Mesenteric fat pad (tissue), 1 donor: ENCODE measurements around the gene PCED1A. TPM values are rescaled to one million over a fixed set of nuclear protein-coding genes. Genes with fewer than 3 reads are reported as not detected.
A peak's percentile ranks its signal among the peaks of the same experiment; 100 is the strongest.

Source experiments
- DNase-seq: peaks from one replicate; pipeline ENCODE4 v3.0.0-alpha.2; 2020; ENCODE audit warnings: low spot score
- long read RNA-seq: library from polyadenylated mRNA; unstranded; transcript quantifications from one replicate; pipeline ENCODE4 v2.0.0, GENCODE V29; 2020
- total RNA-seq: library from RNA; stranded (reverse); fragmentation: NEBNext Ultra II Directional; extraction: Animal tissue kit (Norgen Biotek cat#: 25700); gene quantifications from one replicate; pipeline ENCODE4 v1.2.1, GENCODE V29; 2021
- donor health status: DM: yes; HTN: yes; CAD: no.

Gene PCED1A
- 28.5 TPM for total RNA-seq
- long read RNA-seq, transcript PCED1A-202 (8 exons, 2,016 nt): major isoform, 16 of 43 reads
- long read RNA-seq, partial matches to known transcripts: 1 of 43 reads
- long read RNA-seq, other reads (novel, unspliced or antisense): 24 of 43 reads

GRCh38 chr20:2840138-2840966 lies at the start of gene PCED1A, which contains the start of gene VPS16:
Gene PCED1A (minus strand): TSS chr20:2840655. CDS start chr20:2839912, 743 bp downstream.
Gene VPS16 (plus strand): TSS chr20:2840745. CDS start chr20:2840775, 30 bp downstream.
- DNase-seq: peak; percentile 96

- no peak for DNase-seq
Measured at GRCh38 chr20:2889797-2890196, 49.3 kb upstream of the PCED1A start.

DNA sequence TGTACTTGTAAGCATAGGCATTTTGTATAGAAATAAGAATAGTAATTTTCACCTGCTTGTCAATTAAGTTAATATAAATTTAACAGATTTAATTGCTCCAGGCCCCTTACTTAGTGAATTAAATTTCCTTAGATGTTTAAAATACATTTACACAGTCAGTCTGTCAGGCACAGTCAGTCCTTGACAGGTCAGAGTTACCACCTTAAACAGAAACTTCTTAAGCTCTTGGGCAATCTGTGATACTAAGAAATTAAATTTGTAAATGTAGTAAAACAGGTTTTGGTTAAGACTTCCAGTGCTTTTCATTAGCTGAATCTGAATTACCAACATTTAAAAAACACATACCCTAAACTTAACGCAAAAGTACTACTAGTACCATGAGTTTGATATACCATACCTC lies 48.8 kb upstream of the PCED1A start:
- DNase-seq: no peak

DNA sequence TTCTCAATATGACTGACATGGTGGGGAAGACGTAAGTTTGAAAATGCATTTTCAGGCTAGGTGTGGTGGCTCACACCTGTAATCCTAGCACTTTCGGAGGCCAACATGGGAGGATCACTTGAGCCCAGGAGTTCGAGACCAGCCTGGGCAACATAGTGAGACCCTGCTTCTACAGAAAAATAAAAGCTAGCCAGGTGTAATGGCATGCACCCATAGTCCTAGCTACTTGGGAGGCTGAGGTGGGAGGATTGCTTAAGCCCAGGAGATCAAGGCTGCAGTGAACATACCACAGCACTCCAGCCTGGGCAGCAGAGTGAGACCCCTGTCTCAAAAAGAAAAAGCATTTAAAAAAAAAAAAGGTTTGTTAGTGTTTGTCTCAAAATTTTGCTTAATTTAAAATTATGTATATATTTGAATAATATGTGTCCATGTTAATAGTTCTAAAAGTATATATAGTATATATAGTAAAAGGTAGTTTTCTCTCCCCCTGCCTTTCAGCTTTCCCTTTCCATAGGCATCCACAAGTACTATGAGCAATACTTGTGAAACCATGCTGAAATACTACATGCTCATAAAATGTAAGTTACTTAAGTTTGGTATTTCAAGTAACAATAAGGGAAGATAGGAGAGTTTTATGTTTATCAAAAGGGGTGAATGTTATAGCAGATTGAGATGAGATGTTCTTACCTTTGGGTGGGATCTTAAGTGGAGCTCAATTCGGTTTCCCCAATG lies 47.9 kb upstream of the PCED1A start:
- DNase-seq: no peak

GRCh38 chr20:2887715-2888114 lies 47.3 kb upstream of the PCED1A start:
- DNase-seq: no peak

DNA sequence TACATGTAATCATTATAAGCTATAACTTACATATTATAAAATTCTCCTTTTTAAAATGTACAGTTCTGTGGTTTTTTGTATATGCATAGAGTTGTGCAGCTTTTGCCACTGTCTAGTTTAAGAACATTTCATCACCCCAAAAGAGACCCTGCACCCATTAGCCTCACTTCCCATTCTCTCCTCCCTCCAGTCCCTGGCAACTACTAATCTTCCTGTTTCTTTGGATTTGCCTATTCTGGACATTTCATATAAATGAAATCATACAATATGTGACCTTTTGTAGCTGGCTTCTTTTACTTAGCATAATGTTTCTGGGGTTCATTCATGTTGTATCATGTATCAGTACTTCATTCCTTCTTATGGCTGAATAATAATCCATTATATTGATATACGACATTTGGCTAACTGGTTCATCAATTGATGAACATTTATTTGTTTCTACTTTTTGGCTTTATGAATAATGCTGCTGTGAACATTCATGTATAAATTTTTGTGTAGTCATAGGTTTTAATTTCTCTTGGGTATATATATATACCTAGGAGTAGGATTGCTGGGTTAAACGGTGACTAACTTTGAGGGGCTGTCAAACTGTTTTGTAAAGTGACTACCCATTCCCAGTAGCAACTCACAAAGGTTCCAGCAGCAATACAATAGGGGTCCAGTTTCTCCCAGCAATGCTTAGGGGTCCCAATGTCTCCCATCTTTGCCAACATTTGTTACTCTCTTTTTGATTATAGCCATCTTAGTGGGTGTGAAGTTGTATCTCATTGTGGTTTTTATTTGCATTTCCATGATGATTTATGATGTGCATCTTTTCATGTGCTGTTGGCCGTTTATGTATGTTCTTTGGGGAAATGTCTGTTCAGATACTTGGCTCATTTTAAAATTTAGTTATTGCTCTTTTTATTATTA lies 43.5 kb upstream of the PCED1A start:
- DNase-seq: no peak

GRCh38 chr20:2880650-2881049 lies 40.2 kb upstream of the PCED1A start:
- no peak for DNase-seq

GRCh38 chr20:2879146-2879545 lies 38.7 kb upstream of the PCED1A start:
- DNase-seq: no peak

DNA sequence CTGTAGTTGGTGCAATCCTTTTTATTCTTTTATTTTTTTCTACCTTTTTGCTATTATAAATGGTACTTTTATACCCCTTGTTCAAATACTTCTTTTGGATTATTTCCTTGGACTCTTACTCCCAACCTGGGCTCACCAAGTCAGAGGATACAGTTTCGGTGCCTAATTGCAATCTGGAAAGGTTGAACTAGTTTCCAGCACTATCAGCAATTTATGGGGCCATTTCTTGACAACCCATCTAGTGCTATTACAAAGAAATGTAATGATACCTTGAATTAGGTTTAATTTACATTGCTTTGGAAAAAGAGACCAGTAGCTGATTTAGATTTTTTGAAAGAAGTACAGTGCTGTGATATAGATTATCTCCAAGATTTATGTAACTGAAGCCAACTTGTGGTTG lies 38.1 kb upstream of the PCED1A start:
- no peak for DNase-seq

GRCh38 chr20:2875690-2876203 lies 35.3 kb upstream of the PCED1A start:
- DNase-seq: no peak

DNA sequence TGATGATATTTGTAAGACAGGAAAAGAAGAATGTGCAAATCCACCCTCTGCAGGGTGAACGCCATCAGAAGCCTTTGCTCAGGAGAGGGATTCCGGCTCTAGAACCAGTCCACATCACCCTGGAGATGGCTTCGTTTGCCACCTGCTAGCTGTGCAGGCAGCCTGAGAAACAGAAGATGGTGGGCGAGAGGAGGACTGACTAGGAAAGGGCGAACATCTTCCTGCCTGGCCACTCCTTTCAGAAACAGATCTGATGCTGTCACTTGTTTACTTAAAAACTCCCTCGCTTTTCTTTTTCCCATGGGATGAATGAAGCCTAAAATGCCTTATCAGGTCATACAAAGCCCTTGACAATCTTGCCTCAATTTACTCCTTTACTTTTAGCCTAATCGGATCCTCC lies 34.0 kb upstream of the PCED1A start:
- DNase-seq: no peak

- DNase-seq: no peak
Measured at GRCh38 chr20:2873747-2874041, 33.2 kb upstream of the PCED1A start.

GRCh38 chr20:2873010-2873746 lies 32.7 kb upstream of the PCED1A start, which contains the start of gene PTPRA:
Gene PTPRA (plus strand): TSS chr20:2873481. CDS start chr20:2964278, 90,797 bp downstream.
- DNase-seq: peak; percentile 98

GRCh38 chr20:2872459-2873009 lies 32.1 kb upstream of the PCED1A start:
- no peak for DNase-seq

GRCh38 chr20:2871661-2872458 lies 31.4 kb upstream of the PCED1A start:
- no peak for DNase-seq

DNA sequence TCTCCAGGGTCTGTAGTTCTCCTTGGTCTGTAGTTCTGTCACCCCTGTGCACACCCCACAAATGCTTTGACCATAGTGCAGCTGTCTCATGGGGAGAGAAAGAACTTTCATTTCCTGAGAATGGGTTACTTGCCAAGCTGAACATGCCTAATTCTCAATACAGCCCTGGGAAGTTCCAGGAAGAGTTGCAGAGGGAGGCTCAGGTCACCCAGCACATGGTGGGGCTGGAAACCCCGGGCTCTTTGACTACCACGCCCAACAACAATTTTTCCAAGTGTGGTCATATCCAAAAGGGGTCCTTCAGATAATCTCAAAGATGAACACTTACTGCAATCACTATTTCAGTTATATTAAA lies 30.6 kb upstream of the PCED1A start:
- DNase-seq: no peak

DNA sequence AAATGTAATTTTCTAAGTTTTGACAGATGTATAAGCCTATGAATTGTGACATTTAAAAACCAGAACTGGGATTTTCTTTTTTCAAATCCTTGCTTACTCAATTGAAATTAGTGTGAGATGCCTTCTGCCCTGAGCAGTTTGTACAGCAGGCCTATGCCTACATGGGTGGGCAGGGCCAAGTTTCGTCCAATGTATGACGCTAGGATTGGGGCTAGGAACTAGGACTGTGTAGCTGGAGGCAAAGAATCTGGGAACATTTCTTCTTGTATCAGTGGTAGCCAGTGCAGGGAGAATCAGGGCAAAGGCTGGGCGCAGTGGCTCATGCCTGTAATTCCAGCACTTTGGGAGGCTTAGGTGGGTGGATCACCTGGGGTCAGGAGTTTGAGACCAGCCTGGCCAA lies 28.9 kb upstream of the PCED1A start:
- DNase-seq: no peak

DNA sequence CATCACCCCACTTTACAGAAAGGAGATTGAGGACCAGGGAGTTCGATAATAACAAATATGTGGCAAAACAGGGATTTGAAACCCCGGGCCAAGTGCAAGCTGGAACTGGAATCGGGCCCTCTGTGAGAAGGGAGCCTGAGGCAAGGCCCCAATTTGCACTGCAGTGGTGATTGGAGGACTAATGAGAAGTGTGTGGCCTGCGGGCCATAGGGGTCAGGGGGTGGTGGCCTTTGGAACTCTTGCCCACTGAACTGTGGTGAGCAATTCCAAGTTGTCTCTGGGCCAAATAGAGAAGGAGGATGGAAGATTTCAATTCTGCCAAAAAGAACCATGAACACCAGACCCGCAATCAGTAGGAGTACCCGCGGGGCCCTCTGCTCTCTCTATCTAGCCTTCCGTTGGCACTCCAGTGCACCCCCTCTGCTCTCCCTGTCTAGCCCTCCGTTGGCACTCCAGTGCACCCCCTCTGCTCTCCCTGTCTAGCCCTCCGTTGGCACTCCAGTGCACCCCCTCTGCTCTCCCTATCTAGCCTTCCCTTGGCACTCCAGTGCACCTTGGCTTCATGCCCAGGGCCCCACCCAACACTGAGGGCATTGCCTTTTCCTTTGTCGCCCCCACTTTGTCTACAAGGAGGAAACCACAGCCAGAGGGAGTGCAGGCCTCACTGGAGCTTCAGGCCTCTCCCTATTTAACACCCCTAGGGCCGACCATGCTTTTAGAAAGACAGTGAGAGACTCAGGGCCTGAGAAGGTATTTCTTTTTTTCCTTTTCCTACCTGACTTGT lies 26.8 kb upstream of the PCED1A start:
- DNase-seq: no peak
